Breast epithelium (tissue), 3 donors: ENCODE results near the gene KIAA2012.

Experiments
- POLR2AphosphoS5 ChIP-seq, 3 donors: sonication (generic); formaldehyde crosslinking; IDR thresholded peaks; one replicate each; pipeline ENCODE4 v1.6.1; 2017; ENCODE audit warnings: antibody characterized with exemption in 3 of 3
- TF ChIP-seq, protein P1 (sequence below), 3 donors: fragments of 450-650 bp; IDR thresholded peaks; one replicate each; pipeline ENCODE4 v1.5.1; 2016 to 2017; ENCODE audit warnings: antibody characterized with exemption in 3 of 3, mild to moderate bottlenecking in 3 of 3, moderate library complexity in 3 of 3

GRCh38 chr2:202049092-202049728, 23.8 kb upstream of the KIAA2012 start:
- TF ChIP-seq, protein P1, sequence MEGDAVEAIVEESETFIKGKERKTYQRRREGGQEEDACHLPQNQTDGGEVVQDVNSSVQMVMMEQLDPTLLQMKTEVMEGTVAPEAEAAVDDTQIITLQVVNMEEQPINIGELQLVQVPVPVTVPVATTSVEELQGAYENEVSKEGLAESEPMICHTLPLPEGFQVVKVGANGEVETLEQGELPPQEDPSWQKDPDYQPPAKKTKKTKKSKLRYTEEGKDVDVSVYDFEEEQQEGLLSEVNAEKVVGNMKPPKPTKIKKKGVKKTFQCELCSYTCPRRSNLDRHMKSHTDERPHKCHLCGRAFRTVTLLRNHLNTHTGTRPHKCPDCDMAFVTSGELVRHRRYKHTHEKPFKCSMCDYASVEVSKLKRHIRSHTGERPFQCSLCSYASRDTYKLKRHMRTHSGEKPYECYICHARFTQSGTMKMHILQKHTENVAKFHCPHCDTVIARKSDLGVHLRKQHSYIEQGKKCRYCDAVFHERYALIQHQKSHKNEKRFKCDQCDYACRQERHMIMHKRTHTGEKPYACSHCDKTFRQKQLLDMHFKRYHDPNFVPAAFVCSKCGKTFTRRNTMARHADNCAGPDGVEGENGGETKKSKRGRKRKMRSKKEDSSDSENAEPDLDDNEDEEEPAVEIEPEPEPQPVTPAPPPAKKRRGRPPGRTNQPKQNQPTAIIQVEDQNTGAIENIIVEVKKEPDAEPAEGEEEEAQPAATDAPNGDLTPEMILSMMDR (IDR thresholded peaks at IDR 0.05): no peak
- TF ChIP-seq POLR2AphosphoS5 (IDR thresholded peaks at IDR 0.05): no peak
